Measurements from ENCODE around the gene UGT2B7. TPM values are rescaled to one million over a fixed set of nuclear protein-coding genes. Genes with fewer than 3 reads are reported as not detected.
"Not testable (repeated sequence)": the region's sequence is repeated elsewhere in the genome, so short reads cannot be mapped to it uniquely, and the experiment has no call there.

UGT2B7 gene
- polyA plus RNA-seq (2013, experiment 1 of 2; ENCODE audit: insufficient read length): not detected
- polyA plus RNA-seq (2013, experiment 2 of 2; ENCODE audit: insufficient read length): 0.20 TPM

GRCh38 chr4:69096111-69096656, at the start of gene UGT2B7:
Gene UGT2B7 (plus strand): TSS chr4:69096474. CDS start chr4:69096521, 47 bp downstream.
- DNase-seq: no peak

GRCh38 chr4:69049860-69050259, 46.4 kb upstream of the UGT2B7 start:
- DNase-seq: no peak

GRCh38 chr4:69050853-69051575, 45.3 kb upstream of the UGT2B7 start:
- not testable (repeated sequence) for DNase-seq

- DNase-seq: no peak
Observed at GRCh38 chr4:69051576-69051943, 44.7 kb upstream of the UGT2B7 start.

- not testable (repeated sequence) for DNase-seq
Observed at GRCh38 chr4:69053309-69053885, 42.9 kb upstream of the UGT2B7 start.

DNA sequence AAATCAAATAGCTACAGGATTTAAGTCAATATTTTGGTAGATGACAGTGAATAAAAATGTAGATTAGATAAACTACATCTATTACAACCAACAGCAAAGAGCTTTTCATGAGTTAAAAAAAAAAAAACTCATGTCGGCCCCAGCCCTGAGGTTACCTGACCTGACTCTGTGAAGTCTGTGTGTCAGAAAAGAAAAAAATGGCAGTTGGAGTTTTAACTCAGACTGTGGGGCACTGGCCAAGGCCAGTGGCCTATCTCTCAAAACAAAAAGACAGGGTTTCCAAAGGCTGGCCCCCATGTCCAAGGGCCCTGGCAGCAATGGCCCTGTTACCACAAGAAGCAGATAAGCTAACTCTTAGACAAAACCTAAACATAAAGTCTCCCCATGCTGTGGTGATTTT, 42.2 kb upstream of the UGT2B7 start:
- DNase-seq: not testable (repeated sequence)

- peak; percentile 50 for DNase-seq
Observed at GRCh38 chr4:69054578-69055200, 41.6 kb upstream of the UGT2B7 start.

- no peak for DNase-seq
Observed at GRCh38 chr4:69056150-69056549, 40.1 kb upstream of the UGT2B7 start.

DNA sequence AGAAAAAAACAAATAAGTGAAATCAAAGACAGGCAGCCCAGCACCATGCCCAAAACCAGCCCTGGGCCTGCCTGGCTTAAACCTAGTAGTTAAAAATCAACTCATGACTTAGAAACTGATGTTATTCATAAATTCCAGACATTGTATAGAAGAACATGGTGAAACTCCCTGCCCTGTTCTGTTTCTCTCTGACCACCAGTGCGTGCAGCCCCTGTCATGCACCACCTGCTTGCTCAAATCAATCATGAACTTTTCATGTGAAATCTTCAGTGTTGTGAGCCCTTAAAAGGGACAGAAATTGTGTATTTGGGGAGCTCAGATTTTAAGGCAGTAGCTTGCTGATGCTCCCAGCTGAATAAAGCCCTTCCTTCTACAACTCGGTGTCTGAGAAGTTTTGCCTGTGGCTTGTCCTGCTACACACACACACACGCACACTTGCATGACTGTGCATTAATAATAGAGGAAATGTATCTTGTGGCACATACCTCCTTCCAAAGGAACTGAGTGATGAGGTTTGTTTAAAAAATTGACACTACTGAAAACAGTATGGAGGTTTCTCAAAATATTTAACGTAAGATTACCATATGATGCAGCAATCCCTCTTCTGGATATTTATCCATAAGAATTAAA, 39.2 kb upstream of the UGT2B7 start:
- DNase-seq: peak; percentile 7

- no peak for DNase-seq
Observed at GRCh38 chr4:69057620-69058409, 38.5 kb upstream of the UGT2B7 start.

DNA sequence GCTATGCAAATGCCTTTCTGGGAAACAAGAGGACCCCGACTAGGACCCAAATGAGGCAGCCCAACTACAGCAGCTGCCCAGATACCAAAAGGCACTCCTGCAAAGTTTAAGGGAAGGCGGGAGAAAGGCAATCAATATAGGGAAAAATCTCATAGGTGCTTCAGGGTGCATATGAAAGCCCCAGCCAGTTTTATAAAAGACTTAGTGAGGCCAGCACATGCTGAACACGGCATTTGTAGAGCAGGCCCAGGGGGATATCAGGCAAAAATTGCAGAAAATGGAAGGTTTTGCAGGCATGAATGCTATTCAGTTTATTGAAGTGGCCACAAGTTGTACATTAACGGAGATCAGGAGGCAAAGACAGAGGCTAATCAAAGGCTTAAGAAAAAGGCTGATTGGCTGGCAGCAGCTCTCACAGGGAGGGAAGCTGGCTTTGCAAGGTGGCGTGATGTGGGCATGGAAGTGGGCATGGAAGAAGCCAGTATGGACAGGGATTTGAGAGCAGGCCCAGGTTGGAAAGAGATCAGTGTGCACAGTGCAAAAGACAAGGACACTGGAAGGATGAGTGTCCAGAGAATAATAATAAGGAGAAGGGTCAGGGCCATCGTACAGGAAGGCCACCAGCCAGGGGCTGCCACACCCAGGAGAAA, 37.7 kb upstream of the UGT2B7 start:
- no peak for DNase-seq

- no peak for DNase-seq
Observed at GRCh38 chr4:69060651-69061308, 35.5 kb upstream of the UGT2B7 start.

DNA sequence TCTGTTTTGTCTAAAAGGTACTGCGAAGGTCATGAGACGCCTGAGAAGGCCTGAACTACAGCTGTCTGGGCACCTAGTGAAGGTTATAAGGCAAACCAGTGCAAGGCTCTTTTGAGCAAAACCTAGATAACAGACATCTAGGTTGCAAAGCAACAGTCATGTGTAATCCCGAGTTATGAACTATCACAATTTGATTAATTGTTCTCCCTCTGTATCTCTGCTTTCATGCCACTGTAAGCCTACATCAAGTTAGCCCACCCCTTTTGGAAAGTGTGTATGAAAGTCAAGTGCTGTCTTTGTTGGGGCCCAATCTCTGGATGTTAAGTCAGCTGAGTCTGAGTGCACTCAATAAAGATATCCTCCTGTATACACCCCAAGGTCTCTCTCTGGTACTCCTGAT, 31.9 kb upstream of the UGT2B7 start:
- no peak for DNase-seq

GRCh38 chr4:69066945-69067344, 29.3 kb upstream of the UGT2B7 start:
- DNase-seq: no peak

DNA sequence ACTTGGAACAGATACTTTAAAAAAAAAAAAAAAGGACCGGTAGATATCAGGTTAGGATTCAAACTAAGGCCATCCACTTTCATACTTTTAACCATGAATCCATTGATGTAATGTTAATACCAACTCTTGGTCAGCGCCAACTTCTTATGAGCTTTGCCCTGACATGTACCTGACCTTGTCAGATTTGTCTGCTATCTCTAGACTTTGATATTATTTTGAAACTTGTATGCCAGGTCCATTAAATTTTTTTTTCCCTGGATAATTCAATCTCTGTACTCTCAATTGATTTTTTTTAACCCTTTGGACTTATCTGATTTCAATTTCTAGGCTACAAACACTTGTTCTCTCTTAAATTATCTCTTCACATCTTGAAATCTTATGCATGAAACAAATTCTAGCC, 27.2 kb upstream of the UGT2B7 start:
- DNase-seq: no peak

DNA sequence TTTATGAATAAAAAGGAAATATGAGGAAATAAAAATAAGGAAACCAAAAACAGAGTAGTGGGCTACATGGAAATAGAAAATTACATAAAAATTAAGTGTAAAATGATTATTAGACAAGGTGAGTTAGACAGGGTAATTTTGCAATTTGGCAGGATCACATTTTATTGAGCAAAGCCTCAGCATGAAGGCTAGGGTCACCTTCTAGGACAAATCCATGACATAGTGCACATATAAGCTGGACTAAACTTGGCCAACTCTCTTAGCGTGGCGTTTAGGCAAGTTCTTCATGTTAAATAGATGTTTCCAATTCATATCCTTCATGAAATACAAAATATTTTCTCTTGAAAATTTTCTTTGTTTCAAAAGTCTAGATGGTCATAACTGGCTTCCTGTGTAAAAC, 25.7 kb upstream of the UGT2B7 start:
- no peak for DNase-seq

DNA sequence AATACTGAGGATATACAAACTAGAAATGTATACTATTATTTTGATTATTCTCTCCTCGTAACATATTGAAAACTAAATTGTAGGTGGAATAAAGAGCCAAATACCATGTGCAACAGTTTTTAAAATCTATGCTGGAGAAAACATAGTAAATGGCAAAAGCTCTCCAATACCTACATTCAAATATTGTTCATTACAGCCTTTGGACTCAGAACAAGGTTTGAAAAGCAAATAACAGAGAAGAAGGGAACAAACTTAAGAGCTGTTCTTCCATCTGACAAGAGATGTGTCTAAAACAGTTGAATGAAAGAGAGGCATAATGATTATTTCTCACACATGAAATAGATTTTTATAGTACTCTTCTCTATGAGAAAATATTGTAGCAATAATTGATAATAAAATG, 25.0 kb upstream of the UGT2B7 start:
- DNase-seq: no peak

DNA sequence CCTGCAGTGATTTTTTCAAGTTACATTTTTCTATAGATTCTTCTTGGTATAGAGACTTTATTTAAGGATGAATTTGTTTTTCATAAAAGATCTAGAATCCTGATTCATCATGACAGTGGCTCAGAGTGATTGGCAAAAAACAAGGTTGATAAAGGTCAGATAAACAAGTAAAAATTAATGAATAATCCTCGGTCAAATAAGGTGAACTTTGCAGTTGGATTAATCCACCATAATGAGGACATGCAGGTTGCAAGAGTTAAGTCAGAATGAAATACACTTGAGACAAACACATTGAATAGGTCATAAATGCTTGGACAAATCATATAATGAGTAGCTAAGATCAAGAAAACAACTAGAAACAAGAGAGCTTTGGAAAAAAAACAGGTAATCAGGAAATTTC, 22.9 kb upstream of the UGT2B7 start:
- DNase-seq: no peak

GRCh38 chr4:69075061-69075792, 21.0 kb upstream of the UGT2B7 start:
- no peak for DNase-seq

DNA sequence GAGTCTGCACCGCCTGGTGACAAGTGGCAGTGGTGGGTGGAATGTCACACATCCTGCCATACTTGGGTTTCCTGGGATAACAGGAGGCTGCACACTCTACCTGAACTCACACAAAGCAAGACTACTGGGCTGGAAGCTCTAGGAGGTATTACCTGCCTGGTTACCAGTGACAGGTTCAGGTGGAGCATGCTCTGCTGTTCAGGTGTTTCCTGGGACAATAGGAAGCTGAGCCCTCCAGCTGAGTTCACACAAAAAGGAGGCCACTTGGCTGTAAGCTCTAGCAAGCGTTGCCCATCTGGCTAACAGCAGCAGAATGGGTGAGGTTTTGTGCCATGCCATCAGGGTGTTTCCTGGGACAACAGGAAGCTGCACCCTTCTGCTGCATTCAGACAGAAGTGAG, 17.4 kb upstream of the UGT2B7 start:
- no peak for DNase-seq

All from fibroblast of skin of scalp (primary cell).